GM19455 (cell line): ENCODE measurements around the gene TBX4.

ENCODE experiments used
- ATAC-seq: cut with Tn5 transposase; IDR thresholded peaks from one replicate; pipeline ENCODE4 v1.9.1; 2021; ENCODE audit not compliant: unreplicated experiment

TBX4 gene

GRCh38 chr17:61464130-61464842 is 12.1 kb downstream of the TBX4 start:
- no peak for ATAC-seq

- ATAC-seq = no peak
Observed at GRCh38 chr17:61464843-61465180, 12.6 kb downstream of the TBX4 start.

DNA sequence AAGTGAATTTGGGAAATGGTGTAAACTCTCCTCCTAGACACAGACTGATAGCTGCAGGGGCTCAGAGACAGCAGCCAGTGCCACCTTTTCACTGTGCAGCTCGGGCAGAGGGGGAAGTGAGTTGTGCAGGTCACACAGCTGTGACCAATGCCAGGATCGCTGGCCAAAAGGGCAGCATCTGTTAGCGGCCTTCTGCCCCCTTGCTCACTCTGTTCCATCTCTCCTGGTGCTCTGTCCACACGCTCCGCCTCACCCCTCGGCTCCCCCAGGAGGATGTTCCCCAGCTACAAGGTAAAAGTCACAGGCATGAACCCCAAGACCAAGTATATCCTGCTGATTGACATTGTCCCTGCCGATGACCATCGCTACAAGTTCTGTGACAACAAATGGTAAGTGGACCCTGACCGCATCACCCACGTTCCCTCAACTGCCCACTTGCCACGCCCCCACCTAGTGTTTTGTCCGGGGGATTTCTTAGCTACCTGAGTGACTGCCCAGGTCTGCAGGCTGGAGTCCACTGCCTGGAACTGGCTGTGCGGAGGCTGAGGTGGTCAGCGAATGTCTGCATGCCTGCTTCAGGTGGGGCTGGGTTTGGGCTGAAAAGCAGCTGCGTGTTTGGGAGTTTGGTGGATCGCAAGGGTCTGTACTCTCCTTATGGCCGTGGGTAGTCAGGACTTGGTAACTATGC is 13.5 kb downstream of the TBX4 start:
- ATAC-seq = no peak

- ATAC-seq = no peak
Observed at GRCh38 chr17:61466246-61466645, 14.0 kb downstream of the TBX4 start.

- no peak for ATAC-seq
Observed at GRCh38 chr17:61467416-61468262, 15.4 kb downstream of the TBX4 start.

- ATAC-seq = no peak
Observed at GRCh38 chr17:61468263-61468907, 16.2 kb downstream of the TBX4 start.

GRCh38 chr17:61469474-61469873 is 17.3 kb downstream of the TBX4 start:
- ATAC-seq = no peak

- no peak for ATAC-seq
Observed at GRCh38 chr17:61469949-61470348, 17.7 kb downstream of the TBX4 start.

DNA sequence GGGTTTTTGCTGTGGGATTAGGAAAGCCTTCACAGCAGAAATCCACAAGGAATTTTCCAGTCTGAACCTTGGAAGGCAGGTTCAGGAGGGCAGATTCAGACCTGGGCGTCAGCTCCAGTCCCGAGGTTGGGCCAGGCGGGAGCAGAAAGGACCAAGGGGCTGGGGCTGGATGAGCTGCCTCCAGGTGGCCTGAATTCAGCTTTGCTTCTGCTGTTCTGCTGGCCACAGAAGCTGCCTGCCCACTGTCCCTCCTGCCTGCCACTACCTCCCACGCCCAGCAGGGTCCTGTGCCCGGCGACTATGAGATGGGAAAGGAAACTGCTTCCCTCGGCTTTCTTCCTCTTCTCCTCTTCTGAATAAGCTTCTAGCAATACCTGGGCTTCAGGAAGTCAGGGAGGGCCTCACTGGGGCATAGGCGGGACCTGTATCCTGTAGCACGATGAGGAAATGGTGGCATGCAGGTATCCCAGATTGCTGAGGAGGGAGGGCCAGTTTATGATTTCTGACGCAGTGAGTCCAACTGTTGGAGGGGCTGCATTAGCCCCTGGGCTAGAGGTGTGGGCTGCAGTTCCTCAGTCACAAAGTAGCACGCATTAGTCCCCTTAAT is 18.4 kb downstream of the TBX4 start:
- ATAC-seq = no peak

DNA sequence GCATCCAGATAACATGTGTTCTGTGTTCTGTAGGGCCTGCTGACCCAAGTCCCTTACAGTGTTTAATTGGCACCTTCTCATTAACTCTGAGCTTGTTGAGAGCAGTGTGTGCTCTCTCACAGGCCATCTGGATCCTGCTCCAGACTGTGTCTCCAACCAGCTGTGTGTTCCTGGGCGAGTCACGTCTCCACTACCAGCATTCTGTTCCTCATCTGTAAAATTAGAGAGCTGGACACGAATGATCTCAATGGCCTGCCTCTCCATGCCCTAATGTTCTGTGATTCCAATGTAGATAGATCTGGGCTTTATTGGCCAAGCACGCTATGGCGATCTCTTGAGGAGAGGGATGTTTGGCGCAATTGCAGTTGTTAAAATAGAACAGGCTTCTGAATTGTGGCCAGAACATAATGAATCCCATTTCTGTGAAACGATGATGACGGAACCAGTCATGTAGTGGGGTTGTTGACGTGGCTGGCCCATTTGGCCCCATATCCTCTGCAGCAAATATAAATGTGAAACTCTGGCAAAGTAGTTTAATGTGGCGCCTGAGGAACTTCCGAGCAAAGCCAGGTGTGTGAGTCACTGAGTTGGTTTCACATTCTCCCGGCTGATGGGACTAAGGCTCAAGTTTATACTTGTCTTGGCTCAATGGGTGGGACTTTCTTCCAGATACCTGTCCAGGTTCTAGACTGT is 22.2 kb downstream of the TBX4 start:
- no peak for ATAC-seq

DNA sequence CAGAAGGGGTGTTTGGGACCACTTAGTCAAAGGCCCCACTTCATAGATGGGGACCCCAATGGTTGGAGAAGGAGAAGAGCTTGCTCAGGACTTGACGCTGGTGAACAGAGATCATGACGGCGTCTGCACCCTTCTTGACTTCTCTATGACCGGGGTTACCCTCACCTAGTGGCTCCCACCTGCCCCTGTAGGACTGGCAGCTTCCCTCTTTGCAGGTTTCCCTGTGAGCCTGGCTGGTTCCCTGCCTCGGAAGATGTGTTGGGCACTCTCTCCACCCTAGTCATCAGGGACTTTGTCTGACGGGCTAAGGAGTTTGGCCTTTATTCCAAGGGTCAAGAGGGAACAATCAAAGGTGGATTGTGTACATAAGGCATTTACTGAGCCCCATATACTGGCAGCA is 22.7 kb downstream of the TBX4 start:
- no peak for ATAC-seq

- ATAC-seq = no peak
Observed at GRCh38 chr17:61475726-61476125, 23.5 kb downstream of the TBX4 start.

GRCh38 chr17:61476476-61477203 is 24.4 kb downstream of the TBX4 start:
- ATAC-seq = no peak

- ATAC-seq = no peak
Observed at GRCh38 chr17:61477204-61477834, 25.1 kb downstream of the TBX4 start.

GRCh38 chr17:61478026-61478789 is 26.0 kb downstream of the TBX4 start:
- no peak for ATAC-seq

DNA sequence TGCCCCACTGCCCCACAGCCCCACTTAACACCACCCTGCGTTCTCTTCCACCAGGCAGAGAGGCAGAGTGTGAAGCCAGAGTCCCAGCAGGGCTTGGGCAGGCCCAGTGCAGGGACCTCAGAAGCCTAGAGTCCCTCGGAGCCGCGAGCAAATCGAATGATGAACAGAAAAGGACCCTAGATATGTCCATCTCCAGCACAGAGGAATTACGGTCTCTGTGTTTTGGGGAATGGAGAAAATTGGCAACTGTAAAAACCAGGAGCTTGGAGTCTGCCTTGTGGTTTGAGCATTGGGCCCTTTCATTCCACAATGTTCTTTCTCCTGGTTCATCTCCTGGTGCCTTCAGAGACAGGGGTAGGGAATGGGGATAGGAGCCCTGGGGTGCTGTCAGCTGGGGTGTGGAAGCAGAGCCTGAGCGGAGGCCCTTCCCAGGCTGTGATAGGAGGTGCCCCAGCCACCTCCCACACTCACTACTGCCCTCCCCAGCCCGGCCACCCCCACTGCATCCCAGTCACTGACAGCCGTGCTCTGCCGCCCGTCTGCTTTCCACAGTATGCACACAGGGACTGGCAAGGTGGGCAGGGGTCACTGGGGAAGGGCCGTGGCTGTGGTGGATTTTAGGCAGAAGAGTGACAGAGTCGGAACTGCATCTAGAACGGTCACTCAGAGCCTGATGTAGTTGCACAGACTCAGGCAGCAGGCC is 26.7 kb downstream of the TBX4 start:
- no peak for ATAC-seq

DNA sequence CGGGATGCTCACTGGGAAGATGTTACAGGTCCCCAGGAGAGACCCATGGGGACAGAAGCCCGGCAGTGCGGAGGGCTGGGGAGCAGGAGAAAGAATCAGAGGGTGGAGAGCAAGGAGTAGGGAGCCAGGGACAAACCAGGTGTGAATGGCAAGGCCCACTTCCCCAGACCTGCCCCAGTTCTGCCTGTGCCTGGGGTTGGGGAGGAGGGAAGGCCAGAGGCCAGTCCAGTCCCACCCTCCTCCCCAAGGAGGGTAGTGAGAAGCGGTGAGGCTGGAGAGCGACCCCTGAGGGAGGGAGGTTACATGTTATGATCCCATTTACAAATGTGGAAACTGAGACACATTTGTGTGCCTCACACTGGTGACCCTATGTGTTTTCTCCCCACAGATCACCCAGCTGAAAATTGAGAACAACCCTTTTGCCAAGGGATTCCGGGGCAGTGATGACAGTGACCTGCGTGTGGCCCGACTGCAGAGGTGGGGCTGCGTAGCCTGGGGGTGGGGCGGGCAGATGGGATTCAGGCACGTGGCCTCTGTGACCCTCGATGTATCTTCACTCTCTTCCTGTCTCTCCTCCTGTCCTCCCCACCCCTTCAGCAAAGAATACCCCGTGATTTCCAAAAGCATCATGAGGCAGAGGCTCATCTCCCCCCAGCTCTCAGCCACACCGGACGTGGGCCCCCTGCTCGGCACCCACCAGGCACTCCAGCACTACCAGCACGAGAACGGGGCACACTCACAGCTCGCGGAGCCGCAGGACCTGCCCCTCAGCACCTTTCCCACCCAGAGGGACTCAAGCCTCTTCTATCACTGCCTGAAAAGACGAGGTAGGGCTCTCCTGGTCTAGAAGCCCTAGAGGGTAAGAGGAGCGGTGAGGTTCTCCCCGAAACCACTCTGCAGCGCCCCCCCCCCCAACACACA is 27.5 kb downstream of the TBX4 start:
- ATAC-seq = no peak
